Right kidney (tissue), 1 donor: ENCODE results near the gene HECTD2.
"Not testable (repeated sequence)": the region's sequence is repeated elsewhere in the genome, so short reads cannot be mapped to it uniquely, and the experiment has no call there.

ENCODE experiments used
- DNase-seq: peaks from one replicate; pipeline ENCODE4 v3.0.0-alpha.2; 2016

HECTD2 gene

DNA sequence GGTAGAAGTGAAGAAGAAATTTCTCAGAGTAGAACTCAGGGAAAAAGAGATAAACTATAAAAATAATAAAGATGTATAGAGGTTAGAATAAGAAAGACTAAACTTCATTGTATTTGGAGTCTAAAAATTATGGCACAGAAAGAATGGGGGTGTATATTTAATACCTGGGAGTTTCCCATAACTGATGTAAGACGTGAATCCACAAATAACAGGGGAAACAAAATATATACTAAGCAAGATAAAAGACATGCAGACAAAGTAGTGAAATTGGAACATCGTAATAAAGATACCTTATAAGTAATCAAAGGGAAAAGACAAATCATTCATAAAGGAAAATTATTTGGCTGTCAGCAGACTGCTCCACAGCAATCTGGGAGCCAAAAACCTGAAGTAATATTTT lies 62.8 kb downstream of the HECTD2 start:
- no peak for DNase-seq

DNA sequence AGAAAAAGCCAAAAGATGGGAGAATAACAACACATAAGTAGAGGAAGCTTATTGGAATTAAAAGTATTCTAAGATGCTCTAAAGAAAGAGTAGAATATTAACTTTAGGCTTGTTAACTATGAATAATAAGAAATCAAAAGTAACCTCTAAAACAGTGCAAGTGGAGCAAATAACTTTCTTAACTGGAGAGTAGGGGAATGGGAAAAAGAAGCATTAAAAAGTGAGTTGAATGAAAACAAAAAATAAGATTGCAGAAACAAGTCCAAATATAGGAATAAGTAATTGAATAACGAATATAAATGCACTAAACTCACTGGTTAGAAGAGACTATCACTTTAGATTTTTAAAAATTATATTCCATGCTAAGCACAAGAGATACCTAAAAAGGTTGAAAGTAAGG lies 63.9 kb downstream of the HECTD2 start:
- DNase-seq = no peak

DNA sequence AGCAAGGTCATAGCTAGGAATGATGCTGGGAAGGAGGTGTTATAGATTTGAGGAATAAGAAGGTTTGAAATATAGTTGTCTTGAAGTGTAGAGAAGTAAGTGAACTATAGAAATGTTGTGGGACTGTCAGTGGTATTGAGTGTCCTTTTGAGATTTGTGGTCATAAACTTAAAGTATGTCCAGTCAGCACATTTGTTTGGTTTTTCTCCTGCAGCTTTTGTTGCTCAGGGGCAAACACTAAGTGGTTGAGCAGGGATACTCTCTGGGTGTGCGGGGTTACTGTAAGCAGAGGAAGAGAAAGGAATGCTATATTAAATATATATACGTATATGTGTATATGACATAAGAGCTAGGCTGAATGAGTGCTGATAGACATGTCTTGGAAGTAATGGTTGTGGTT lies 67.1 kb downstream of the HECTD2 start:
- no peak for DNase-seq

DNA sequence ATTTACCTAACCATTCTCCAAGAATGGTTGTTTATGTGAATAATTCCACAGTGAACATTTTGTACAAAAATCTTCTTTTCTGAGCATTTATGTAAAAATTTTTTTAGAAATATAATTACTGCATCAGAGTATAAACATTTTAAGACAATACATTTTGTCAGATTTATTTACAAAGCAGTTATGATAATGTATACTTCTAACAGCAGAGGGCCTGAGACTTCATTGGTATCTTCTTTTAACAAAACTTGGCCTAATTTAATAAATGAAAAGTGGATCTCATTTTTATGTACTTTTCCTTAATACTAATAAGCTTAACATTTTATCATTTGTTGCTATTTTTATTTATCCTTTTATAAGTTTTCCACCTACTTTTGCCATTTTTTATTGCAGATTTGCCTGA lies 69.4 kb downstream of the HECTD2 start:
- no peak for DNase-seq

DNA sequence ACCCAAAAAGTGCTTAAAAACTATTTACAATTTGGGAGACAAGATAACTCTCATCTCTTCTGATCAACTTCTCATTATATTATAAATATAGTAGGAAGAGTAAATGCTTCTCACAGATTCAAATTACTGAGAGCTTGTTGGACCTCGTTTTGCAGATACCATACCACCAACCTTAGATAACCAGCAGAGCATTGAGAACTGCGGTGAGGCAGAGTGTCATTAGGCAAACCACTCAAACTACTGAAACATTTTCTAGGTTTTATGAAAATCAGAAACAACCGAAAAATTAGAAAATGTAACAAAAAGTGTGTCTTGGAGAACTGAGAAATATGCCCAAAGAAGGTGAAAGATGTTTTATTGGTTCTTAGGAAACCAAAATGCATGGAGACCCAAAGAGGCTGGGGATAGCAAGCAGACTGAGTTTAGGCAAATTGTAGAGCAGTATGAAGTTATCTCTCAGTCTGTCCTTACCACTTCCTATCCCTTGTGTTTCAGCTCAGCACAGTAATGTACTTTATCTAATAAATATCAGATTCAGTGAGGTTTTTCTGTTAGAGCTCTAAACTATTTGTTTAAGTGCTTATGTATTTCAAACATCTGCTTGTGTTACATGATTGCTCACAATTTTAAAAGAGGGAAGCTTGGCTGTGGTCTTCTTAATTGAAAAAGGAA lies 77.9 kb downstream of the HECTD2 start:
- DNase-seq = no peak

DNA sequence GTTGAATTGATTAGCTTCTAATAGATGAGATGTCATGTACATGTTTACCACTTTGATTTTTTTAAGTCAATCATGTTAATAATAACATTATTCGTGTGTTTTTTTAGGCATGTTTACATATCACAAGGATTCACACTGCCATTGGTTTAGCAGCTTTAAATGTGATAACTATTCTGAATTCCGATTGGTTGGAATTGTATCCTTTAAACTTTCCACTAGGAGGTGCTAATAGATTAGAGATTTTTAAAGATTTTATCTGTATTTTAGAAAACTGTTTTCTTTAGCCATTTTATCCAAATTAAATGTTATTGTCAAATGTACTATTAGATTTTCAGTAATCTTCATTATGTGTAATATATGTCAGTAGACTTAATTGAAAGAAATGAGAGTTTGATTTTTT lies 83.2 kb downstream of the HECTD2 start:
- DNase-seq = no peak

DNA sequence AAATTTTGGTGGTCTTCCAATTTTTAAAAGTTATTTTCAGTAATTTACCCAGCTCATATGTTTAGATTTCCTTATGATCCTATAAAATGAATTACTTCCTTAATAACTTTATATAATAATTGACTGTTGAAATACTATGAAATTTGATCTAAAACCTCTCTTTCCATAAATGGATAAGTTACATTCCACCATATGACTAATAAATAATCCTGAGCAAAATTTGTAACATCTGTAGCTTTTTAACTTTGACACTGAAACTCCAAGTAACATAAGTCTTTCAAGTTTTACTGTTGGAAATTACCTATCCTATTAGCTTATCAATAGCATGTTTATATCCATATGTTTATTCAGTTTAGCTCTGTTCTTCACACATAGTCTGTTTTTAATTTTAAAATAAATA lies 85.3 kb downstream of the HECTD2 start:
- no peak for DNase-seq

DNA sequence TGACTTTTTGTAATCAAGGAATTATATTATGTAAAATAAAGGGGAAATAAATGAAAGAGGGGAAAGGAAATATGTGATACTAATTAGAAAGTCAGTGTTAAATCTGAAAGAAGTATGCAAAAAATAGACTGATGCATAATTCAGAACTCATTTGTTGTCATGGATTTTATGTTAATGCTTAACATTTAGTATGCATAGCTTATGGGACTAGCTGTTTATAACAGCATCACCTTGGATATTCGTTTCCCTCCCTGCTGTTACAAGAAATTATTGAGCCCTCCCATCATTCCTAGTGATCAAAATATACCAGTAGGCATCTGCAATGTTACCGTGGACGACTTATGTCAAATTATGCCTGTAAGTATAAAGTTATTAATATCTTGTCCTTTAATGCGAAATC lies 85.9 kb downstream of the HECTD2 start:
- DNase-seq = no peak

DNA sequence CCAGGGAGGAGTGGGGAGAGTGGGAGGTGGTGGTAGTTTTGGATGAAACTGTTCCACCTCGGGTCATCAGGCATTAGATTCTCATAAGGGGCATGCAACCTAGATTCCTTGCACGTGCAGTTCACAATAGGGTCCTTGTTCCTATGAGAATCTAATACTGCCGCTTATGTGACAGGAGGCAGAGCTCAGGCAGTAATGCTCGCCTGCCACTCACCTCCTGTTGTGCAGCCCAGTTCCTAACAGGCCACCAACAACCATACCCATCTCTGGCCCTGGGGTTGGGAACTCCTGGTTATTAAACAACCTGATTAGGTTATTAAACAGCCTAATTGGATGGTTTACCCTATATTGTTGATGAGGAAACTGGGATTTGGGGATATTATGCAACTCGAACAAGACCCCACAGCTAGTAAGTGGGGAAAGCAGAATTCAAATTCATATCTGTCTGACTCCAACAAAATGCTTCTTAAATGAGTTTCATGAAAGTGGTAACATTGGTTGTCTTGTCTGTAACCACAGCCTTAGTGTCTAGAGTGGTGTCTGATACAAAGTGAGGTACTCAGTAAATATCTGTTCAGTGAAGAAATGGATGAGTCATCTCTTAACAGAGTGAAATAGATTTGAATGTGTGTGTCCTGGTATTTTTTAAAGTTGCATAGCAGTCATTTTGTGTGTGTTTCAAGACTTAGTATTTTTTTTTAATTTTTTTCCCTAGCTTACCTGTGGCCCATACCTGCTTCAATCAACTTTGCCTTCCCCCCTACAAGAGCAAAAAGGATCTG lies 101.6 kb downstream of the HECTD2 start:
- DNase-seq = no peak

DNA sequence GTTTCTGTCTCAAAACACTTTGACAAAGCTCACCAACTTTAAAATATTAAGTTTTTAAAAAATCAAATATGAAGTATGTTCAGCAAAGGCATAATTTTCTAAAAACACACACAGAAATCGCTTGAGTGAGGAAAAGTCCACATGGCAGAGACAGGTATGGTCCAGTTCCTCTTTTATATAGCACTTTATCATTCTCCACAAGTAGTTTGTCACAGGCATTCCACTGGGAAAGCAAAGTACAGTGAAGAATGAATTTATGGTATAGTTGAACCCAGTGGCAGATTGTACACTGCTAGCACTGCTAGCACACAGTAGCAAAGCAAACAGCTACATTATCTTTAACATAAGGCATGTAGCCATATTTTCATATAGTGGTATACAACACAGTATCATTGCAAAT lies 102.3 kb downstream of the HECTD2 start:
- DNase-seq = no peak

DNA sequence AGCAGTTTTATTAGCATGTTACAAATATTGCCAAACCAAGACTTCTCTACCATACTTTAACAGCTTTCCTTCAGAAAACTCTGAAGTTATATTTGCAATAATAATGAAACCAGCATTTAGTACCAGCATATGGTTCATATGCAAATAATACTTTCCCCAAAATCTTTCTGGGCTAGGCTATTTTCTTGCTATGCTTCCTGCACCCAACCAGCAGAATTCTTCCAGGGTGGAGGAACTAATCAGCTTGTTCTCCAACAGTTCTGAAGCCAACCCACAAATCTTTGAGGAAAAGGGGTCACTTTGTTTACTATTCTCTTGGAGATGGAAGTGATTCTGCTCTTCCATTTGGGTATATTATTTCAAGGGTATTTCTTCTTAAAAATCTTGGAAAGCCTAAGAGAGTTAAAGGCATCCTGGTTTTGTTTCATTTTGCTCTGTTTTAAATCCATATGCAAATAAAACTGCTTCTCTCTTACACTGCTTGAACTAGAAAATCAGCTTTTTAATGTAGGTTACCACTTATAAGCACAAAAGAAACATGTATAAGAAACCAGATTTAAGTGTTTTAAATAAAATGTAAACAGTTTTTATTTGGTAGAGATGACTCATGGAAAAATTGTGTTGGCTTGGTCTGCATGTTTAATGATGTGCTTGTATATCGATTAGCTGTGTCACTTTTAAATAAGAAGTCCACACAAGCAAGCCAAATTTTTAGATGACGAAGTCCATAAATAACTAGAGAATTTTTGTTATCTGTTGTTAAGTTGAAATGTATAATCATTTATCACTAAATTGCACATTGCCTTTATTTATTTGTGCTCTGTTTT lies 103.7 kb downstream of the HECTD2 start:
- DNase-seq = no peak

DNA sequence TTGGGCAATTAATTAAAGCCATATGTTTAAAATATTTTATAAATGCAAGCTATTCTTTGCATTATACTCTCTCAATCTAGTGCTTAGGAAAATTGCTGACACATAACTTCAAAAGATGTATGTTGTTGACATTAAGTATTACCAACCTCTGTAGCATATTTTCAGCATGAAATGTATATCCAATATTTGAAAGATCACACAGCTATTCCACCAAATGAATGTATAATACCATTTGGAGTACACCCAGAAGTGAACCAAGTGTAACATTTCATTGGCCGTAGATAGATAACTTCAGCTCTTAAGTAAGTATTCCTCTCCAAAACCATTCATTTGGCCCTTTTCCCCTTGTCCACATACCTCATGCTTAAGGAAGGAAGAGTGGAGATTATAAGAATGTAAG lies 104.6 kb downstream of the HECTD2 start:
- no peak for DNase-seq

DNA sequence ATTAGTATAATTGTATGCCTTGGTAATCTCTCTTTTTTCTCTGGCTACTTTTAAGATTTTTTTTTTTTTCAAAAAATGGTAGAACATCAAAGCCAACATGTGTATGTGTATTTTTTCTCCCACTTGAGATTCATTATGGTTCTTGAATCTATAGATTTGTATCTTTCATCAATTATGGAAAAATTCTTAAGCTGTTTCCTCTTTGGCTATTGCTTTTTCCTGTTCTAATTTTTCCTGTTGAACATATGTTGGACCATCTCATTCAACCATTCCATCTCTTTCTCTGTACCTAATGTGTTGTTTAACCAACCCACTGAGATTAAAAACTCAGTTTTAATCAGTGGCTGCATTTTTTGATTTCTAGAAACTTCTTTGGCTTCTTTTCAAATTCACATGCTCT lies 107.2 kb downstream of the HECTD2 start:
- DNase-seq = no peak

DNA sequence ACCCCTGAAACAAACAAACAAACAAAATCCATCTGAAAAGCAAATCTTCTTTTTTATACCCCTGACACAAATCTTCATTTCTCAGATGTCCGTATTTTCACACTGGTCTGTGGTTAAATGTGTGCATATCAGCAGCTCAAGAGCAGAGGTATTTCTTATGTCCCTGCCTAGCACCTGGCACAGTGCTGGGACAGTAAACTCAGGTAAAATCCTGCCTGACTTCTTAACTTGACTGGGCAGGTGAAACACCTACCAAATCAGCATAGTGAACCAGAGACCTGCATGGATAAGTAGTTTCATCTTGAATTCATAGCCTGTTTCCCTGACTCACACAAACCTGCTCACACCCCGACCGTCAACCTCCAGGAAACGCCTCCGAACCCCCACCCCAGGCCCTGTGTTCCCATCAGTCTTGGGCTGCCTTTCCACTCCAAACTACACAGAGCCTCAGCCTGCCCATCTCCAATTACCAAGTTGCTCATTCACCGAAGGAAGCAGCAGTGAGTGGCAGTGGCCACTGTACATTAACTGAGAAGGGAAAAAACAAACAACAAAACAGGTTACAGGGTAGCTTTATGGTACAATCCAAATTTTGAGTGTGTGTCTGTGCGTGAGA lies 109.9 kb downstream of the HECTD2 start:
- no peak for DNase-seq

DNA sequence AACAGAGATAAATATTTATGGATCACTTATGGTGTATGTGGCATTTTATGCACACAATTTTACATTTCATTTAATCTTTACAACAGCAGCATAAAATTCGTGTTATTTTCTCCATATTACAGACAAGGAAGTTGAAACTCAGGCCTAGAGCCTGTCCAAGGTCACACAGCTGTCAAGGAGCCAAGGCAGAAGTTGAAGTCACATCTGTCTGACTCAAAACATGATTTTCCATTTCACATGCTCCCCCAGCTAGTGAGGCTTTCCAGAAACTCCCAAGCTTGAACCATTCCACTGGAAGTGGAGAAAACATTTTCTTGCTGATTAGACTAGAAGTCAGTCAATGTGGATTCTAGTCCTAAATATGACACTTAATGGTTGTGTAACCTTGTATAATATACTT lies 110.5 kb downstream of the HECTD2 start:
- DNase-seq = no peak

DNA sequence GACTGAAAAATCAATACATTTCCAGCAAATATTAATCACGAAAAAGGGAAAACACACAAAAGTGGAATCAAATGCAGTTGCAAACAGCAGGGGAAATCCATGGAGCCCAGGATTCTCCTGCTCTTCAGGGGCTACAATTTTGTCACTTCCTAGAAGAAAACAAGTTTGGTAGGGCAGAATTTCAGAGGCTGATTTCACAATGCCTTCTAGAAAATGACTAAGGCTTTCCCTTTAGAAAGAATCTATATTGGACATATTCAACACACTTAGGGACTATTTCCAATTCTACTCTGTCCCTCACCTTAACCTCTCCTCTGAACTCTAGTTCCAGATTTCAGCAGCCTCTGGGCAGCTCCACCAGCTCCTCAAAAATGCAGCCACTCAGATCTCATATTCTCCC lies 111.3 kb downstream of the HECTD2 start:
- DNase-seq = no peak

DNA sequence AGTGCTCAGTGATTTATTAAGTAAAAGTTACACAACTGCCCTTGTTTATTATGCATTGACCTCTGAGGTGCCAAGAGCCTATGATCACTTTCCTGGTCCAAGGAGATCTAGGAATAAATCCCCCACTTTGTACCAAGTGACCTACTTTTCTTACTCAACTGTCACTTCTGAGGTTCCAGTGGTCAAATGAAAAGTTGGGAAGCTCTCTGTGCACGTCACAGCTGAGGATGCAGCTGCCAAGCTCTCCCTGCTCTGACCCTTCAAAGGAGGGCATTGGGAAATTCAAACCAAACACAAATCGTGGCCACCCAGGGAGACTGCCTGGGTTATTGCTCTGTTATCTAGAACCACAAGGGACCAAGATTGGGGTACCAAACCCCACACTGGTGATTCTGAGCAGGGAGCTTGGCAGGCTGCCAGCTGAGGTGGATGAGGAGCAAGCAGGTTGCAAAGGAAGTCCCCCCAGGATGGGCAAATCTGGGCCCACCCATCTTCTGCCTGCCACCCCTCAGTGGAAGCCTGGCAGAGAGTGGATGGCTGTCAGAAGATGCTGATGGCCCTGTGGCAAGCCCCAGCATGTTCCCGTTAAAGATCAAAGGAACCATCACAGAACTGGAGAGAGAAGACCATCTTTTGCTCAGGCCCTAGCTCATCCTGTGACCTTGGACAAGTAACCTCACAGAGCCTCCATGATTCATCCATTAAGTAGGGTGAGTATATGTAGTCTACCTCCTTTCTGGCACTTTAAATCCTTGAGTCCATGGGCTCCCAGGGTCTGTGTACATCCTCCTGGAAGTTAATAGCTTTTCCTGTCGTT lies 116.0 kb downstream of the HECTD2 start:
- DNase-seq = no peak

DNA sequence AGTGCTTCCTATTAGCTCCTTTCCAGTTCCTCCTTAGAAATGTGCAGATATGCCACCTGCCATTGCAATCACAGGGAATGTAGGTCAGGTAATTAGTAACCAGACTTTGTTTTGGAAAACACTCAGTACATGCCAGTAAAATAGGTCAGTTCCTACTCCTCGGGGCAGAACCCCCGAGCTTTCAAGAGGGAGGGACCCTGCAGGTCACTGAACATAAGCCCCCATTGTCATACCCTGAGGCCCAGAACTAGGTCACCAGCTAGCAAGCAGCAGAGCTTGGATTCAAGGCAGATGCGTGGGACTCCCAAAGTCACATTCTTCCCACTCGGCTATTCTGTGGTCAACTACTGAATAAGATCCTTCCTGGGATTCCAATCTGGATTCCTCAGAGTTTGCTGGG lies 117.9 kb downstream of the HECTD2 start:
- DNase-seq = no peak

DNA sequence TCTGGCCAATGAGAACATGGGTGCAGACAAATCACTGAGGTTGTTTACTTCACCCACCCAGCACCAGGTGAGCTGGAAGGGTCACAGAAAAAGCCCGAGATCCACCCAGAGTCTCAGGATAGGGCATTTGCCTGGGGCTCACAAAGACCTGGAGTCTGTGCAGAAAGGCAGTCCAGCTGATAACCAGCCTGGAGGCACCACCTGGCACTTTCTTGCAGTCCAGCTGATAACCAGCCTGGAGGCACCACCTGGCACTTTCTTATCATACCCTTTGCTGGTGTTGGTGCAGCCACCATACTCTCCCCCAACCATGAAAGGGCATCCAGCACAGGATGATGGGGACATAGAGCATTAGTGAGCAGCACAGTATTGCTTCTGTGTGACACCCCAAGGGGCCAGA lies 118.6 kb downstream of the HECTD2 start:
- DNase-seq = no peak

DNA sequence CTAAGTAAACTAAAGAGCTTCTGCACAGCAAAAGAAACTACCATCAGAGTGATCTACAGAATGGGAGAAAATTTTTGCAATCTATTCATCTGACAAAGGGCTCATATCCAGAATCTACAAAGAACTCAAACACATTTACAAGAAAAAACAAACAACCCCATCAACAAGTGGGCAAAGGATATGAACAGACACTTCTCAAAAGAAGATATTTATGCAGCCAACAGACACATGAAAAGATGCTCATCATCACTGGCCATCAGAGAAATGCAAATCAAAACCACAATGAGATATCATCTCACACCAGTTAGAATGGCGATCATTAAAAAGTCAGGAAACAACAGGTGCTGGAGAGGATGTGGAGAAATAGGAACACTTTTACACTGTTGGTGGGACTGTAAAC lies 124.6 kb downstream of the HECTD2 start:
- DNase-seq = not testable (repeated sequence)

DNA sequence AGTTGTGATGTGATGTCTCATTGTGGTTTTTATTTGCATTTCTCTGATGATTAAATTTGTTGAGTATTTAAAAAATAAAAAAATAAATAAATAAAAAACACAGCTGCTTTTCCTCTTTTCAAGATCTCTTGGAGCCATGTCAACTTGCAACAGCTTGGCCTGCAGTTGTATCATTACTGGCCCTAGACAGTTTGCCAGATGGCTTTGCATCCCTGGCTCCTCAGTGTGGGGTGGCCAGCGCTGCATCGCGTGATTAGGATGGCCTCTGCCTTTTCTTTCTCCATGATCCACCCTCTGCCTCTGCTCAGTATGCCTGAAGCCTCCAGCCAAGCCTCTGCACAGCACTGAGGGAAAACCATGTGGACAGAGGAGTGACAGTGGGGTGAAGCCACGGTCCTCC lies 126.0 kb downstream of the HECTD2 start:
- no peak for DNase-seq

DNA sequence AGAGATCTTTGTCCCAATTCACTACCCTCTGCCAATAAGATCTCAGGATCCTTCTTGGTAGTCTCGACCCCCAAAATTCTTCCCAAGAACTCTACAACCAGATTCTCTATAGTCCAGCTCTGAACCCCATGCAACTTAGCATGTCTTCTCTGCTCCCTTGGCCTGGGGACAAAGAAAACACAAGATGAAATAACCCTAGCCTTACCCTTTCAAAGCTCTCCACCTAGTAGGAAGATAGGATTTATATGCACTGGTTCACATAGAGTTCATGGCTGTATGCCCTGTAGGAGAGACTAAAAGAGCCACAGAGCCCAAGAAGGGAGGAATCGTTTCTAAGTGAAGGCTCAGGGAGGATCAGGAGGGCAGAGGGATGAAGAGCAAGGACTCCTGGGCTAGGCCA lies 126.6 kb downstream of the HECTD2 start:
- no peak for DNase-seq
